ENCODE data around the gene TMEM200B.
"Not testable (repeated sequence)": the region's sequence is repeated elsewhere in the genome, so short reads cannot be mapped to it uniquely, and the experiment has no call there.

The TMEM200B gene

DNA sequence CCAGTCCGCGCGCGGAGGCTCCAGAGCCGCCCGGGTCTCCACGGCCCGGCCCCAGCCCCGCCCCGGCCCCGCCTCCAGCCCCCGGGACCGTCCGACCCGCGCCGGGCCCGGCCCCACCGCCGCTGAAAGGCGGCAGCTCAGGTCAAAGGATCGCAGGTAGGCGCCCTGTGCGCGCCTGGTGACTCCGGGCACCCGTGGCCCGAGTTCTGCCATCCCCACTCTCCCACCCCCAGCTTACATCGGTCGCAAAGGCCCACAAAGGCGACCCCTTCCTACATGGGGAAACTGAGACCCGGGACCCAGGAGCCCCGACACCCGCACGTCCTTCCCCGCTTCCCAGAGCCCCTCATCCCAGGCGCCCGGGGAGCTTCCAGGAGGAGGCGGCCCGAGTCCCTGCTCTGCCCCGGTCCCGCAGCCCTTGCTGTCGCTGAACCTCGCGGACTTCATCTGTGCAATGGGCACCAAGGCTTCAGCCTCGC, at the start of gene TMEM200B:
Gene TMEM200B (minus strand): TSS at position 17 of the 479 bp plus-strand sequence. CDS start 2,075 bp downstream, outside the sequence.
- peak; percentile 48 for DNase-seq

DNA sequence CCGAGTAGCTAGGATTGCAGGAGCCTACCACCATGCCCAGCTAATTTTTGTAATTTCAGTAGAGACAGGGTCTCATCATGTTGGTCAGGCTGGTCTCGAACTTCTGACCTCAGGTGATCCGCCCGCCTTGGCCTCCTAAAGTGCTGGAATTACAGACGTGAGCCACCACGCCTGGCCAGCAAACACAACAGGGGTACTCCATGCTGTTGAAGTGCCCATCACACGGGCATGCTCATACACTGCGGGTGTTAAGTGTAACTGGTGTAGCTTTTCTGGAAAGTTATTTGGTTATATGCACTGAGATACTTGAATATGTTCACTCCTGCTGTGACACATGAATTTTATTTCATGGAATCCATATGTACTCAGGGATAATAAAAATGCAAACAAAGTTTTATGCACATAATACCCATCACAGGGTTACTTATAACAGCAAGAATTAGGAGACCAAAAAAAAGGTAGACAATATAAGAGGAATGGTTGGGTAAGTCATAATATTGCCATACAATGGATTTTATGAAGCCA, 48.8 kb upstream of the TMEM200B start:
- DNase-seq = no peak

DNA sequence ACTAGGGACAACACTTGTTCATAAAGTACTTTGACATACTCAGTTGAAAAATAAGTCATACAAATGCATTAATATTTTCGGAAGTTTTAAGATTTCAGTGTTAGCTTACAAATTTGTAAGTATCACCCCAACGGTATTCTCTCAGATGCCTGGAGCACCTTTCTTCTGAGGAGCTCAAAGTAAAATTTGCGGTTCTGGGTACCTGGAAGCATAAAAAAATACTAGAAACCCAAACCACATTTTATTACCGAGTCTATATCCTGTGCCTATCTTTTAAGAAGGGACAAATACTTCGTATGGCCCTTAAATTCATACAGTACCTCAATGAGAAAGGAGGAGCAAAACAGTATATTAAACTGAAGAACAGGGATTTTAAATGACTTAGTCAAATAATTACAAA, 47.8 kb upstream of the TMEM200B start:
- no peak for DNase-seq

- no peak for DNase-seq
These were observed 47.4 kb upstream of the TMEM200B start for GRCh38 chr1:29171089-29171488.

DNA sequence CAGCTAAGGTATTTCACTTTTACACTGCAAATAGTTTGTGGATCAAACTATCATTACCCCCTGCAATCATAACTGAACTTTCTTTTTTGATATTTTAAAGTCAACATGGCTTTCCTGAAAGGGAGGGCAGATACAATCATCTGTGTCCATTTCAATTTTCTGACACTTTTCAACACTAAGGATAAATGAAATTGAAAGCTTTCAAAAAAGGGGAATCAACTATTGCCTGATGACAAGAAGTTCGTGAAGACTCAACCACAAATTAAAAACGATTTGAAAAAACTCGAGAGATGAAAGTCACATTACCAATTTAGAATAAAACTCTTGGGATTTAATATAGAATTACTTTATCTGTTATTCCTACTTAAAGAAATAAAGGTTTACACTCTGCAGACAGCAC, 46.3 kb upstream of the TMEM200B start:
- no peak for DNase-seq

GRCh38 chr1:29167904-29168303, 44.2 kb upstream of the TMEM200B start:
- no peak for DNase-seq

GRCh38 chr1:29166291-29166878, 42.7 kb upstream of the TMEM200B start:
- no peak for DNase-seq

- DNase-seq = no peak
These were observed 40.9 kb upstream of the TMEM200B start for GRCh38 chr1:29164588-29164987.

DNA sequence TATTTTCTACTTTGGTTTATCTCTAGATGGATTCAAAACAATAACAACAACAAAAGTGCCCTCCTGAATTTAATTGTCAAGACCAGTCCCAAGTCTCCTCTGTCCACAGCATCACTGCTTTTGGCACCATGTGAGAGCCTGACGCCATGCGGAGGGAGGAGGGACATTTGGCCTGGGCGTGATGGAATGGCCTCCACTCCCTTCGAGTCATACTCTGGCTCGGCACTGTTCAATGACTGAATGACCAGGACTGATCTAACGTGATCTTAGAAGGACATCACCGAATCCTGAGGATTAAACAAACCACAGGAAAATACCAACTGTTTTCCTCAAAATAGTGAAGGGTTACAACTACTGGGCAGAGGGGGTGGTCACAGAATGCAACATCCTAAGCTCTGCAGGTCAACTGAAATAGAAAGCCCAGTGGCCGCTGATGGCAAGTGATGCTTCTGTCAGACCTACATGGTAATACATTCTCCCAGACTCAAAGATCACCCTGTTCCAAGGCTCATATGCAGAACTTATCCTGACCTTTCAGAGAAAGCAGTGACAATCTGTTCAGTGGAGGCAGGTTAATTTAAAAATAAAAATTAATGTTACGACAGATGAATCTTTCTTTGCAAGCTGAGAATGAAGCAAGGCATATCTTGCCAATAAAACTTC, 38.9 kb upstream of the TMEM200B start:
- no peak for DNase-seq

DNA sequence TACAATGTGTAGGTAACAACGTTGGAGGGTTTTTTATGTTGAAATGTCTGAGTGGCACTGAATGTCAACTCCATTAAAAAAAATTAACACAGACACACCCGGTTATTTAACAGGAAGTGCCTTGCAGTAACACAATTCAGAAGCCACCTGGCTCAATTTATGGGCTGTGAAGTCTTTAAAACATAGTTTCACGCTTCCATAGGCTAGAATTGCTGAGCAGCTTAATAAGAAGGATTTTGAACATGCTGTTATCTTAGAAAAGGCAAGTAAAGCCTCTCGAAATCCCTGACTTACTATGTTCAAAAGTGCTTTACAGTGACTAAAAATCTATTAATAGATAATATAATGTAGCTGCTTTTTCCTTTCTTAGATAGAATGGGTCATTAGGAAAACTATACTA, 38.3 kb upstream of the TMEM200B start:
- no peak for DNase-seq

DNA sequence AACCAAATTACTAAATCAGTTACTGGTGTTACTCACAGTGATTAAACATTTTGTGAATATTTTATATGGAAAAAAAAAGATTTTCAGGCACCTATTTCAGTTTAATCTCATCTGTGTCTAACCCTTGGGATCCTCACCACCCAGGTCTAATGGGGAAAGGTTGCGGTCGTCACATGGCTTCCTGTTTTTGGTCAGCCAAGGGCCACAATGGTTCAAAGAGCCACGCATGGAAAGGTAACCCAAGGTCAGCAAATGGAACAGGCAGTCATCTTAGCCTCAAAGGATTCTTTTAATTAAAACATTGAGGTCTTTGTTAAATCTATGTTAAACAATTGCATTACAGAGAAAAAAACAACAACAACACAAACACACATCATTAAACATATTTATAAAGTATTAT, 36.1 kb upstream of the TMEM200B start:
- DNase-seq = no peak

DNA sequence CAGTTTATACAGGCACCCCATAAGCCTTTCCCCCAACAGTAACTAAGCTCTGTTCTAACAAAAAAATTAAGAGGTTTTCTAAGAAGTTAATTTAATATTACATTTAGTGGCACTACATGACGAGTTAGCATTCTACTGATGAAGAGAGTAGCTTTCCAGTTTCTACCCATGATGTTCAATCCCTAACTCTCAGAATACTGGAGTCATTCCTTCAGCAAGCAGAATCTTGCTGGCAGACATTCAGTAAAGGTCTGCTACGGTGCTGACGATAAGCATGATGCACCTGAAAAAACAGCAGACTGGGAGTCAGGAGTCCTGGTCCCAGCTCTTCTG, 33.5 kb upstream of the TMEM200B start:
- no peak for DNase-seq

GRCh38 chr1:29156543-29157268, 33.0 kb upstream of the TMEM200B start:
- DNase-seq = no peak

DNA sequence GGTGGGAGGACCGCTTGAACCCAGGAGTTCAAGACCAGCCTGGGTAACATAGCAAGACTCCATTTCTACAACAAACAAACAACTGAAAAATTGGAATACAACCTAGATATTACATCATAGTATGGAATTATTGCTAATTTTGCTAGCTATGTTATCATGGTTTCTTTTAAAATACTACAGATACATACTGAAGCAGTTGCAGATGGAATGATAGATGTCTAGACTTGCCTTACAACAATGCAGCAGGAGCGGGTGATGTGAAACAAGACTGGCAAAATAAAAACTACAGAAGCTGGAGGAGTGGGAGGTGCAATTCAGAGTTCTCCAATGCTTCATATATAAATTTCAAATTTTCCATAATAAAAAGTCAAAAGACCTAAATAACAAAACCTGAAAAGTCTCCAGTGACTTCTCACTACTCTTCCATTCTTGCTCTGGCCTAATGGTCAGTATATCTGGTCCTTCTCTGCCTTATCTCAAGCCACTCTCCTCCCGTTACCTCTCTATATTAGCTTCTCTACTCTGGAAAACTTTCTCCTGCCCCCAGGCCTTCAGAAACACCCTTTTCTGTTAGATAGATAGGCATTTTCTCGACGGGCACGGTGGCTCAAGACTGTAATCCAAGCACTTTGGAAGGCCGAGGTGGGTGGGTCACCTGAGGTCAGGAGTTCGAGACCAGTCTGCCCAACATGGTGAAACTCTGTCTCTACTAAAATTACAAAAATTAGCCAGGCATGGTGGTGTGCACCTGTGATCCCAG, 28.5 kb upstream of the TMEM200B start:
- no peak for DNase-seq

- not testable (repeated sequence) for DNase-seq
These were observed 26.6 kb upstream of the TMEM200B start for GRCh38 chr1:29150346-29150745.

GRCh38 chr1:29148656-29149491, 25.2 kb upstream of the TMEM200B start:
- no peak for DNase-seq

GRCh38 chr1:29145739-29146437, 22.2 kb upstream of the TMEM200B start:
- DNase-seq = peak; percentile 94

DNA sequence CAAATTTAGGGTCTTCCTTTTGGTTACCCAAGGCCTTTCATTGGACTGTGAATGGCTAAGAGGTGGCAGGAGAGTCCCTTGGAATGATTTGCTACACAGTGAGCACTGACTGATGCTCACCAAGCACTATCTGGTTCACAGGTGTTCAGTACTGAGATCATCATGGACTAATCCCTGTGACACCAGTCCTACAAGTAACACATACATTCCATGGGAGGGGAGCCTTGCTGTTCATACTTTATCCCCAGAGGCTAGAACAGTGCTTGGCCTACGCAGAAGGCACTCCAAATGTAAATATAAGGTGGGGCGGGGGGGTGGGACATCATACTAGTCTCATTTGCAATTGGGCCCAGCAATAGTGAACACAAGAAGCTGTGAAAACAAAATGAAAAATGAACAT, 20.5 kb upstream of the TMEM200B start:
- no peak for DNase-seq

GRCh38 chr1:29142714-29143113, 19.0 kb upstream of the TMEM200B start:
- no peak for DNase-seq

GRCh38 chr1:29136391-29136915, 12.8 kb upstream of the TMEM200B start:
- no peak for DNase-seq

- no peak for DNase-seq
These were observed 11.0 kb upstream of the TMEM200B start for GRCh38 chr1:29134695-29135028.

Data from EL (cell line).